GM19023 (cell line): ENCODE results near the gene MUC6.
A peak's percentile ranks its signal among the peaks of the same experiment; 100 is the strongest.

Source experiments
- ATAC-seq: cut with Tn5 transposase; IDR thresholded peaks from one replicate; pipeline ENCODE4 v1.9.1; 2021; ENCODE audit warnings: mild to moderate bottlenecking, moderate library complexity; ENCODE audit not compliant: unreplicated experiment

MUC6 gene

DNA sequence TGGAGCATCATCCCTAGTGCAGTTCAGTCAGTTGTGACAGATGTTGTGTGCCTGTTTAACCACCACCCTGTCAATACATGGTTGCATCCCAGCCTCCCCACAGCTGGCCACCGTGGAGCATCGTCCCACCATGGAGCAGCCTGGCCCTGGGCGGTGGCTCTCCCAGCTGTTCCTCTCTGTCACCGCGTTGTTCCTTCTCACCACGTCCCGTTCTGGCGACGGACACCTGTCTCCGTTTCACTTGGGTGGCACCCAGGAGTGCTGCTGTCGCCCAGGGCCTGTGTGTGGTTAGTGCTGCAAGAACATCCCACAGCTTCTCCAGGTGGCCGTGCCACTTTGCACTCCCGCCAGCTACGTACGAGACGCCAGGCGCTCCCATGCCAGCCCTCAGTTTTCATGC, 26.5 kb downstream of the MUC6 start:
- ATAC-seq, result no peak

- ATAC-seq, result no peak
These were observed 27.1 kb downstream of the MUC6 start for GRCh38 chr11:1009371-1009770.

DNA sequence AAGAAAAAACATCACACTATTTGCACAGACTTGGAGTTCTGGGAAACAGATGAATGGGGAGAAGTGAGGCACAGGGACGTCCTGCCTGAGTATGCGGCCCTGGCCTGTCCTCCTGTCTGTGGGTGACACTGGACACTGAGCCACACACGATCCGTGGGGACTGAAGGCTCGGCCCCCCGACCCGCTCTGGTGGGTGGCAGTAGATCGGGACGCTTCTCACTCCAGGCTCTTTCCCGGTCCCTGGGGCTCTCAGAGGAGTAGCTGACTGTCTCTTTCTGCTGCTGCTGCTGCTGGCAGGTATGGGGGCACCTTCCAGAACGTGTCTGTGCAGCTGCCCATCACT, 27.7 kb downstream of the MUC6 start:
- ATAC-seq, result no peak

DNA sequence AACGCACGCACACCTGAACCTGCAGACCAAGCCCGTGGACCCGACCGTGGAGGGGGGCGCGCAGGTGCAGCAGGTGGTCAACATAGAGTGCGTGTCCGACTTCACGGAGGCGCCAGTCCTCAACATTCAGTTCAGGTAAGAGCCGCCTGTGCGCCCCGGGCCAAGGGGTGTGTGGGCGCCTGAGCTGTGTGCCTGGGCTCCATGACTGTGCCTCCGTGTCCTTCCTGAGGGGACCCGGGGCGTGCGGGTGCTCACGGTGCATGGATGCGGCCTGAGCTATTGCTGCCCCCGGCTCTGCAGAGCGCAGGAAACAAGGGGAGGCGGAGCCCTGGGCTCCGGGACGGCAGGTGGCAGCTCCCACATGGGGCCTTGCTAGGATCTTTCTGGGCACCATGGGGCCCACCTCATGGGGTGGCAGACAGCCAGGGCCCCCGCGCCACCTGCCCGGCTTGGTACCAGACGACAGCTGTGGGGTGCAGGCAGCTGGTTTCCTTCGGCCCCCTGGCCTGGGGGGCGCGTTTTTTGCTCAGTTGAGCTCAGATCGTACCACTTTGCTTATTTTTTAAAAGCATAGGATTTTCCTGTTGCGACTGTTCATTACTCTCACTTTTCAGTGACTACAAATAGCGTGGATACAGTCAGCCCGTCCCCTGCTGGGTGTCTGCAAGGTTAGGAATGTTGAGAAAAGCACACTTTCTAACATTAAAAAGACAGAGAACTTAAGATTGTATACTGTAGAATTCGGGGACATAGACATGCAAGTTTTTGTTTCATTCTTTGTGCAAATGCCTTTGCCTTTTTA, 28.3 kb downstream of the MUC6 start:
- no peak for ATAC-seq

DNA sequence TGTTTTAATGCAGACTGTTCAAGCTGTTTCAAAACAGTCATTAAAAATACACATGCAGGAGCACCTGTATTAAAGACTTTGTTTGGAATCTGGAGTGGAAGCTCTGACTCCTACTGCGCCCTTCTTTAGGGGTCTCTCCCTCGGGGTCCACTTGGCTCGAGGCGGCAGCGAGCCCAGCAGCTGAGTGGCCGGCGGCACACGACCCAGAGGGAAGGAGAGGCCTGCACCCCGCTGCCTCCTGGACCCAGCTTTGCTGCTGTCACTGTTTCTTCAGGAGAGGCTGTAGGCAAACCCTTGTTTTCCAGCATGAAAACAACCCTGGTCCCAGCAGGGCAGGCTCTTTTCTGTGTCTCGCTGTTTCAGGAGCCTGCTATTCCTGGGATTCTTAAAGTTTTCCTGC, 29.2 kb downstream of the MUC6 start:
- no peak for ATAC-seq

DNA sequence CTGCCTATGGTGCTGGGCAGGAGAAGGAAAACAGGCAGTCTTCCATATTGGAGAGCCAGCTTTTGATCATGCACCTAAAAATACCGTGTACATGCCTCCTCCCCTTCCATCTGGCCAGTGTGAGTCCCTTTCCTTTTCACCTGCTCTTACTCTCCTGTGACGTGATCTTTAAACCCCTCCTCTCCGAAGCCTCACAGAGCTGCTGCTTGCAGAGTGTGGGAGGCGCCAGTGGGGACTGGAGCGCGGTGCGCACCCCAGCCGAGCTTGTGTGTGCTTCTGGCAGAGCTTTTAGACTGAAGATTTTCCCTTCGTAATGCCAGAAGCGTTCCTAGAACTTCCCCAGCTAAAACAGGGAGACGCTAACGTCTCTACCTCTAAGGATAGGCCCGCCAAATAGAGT, 29.8 kb downstream of the MUC6 start:
- ATAC-seq, result no peak

DNA sequence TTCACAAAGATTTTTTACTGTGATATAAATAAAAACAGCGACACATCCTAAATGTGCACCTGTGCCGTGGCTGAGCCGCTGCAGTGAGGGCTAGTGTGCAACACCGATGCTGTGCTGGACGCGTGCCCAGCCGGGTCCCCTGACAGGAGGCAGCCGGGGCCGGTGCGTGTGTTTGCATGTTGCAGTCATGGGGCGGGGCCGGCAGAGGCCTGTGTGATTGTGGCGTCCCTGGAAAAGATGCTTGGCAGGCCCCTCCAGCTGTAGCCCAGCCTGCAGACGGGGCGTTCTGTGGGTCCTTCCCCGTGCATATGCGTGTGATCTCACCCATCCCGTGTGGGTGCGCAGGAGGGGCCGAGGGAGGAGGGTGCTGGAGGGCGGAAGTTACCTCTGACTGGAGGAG, 30.6 kb downstream of the MUC6 start:
- ATAC-seq, result no peak

DNA sequence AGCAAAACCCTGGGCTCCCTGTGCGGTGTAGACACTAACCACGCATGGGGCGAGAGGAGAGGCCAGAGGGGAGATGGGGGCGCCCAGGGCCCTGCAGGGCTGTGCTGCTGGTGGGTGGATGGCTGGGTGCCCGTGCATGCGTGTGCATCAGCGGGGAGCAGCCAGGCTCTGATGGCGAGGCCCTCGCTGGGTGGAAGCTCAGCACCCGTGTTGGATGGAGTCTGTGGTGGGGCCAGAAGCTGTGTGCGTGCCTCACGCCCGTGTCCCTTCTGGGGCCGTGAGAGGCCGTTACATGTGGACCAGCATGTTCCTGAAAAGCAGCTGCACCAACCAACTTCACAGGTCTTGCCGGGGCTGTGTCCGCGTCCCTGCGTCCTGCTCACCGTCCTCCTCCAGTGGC, 33.4 kb downstream of the MUC6 start:
- ATAC-seq, result no peak

DNA sequence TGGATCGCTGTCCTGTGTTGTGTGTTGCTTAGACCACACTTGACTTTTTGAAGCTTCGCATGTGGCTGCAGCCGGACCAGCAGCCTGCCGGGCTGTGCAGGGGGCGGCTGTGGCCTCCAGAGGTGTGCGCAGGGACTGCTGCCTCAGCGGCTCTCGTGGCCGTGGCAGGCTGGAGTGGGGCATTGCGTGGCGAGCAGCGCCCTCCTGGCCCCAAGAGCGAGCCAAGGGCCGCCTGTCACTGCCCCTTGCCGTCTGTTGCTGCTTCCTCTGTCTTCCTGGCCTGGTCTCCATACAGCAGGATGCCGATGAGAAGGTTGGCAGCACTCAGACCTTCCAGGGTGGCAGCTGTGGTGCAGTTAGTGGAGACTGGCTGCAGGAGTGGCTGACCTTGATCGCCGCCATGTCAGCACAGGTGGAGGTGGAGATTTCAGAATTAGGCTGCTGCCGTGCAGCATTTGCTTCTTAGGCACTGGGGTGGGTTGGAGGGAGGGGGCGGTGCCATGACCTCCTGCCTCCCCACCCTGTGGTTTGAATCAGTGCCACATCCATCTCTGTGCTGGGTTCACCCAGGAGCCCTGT, 34.0 kb downstream of the MUC6 start:
- no peak for ATAC-seq

GRCh38 chr11:1001617-1002405, 34.7 kb downstream of the MUC6 start:
- ATAC-seq, result no peak

DNA sequence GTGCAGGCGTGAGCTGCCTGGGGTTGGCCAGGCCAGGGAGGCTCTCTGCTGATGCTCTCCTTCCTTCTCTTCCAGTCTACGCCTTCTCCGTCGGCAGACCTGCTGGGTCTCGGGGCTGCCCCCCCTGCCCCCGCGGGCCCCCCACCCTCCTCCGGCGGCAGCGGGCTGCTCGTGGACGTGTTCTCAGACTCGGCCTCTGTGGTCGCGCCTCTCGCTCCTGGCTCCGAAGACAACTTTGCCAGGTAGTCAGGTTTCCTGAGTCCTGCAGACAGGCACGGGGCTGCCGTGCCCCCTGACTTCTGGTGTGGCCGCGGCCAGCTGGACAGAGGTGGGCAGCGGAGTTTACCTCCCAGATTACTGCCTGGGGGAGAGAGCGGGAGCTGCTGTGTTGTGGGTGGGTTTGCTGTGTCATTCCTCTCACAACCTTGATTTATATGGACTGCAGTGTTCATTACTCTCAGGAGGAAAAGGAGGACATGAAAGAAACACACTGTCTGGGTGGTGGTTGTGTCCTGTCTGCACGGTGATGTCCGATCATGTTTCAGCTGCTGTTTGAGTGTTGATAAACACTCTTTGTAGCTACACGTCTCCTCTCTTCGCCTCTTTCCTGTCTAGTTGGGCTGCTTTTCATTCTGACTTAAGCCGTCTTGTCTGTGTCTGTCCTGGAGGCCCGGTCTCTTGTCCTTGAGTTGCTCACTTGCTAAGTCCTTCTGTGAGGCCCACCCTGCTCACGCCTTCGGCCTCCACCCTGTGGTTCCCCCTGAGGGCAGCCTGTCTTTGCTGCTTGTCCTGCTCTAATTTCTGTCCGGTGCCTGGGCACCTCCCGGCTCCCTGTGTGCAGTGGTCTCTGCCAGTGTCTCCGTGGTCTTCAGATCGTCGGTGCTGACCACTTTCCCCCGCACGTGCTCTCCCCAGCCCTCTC, 35.9 kb downstream of the MUC6 start:
- no peak for ATAC-seq

DNA sequence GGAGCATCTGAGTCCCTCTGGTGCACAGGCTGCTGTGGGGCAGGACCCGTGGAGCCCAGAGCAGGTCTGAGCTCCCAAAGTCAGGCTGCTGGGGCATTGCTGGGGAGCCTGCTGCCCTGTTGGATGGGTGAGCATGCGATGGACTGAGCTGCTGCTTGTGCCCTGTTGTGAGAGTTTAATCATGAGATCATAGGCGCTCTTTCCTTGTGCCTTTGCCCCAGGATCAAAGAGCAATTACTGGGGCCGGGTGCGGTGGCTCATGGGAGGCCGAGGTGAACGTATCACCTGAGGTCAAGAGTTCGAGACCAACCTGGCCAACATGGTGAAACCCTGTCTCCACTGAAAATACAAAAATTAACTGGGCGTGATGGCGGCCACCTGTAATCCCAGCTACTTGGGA, 37.5 kb downstream of the MUC6 start:
- ATAC-seq, result no peak

- ATAC-seq, result no peak
These were observed 38.6 kb downstream of the MUC6 start for GRCh38 chr11:997907-998306.

- no peak for ATAC-seq
These were observed 39.8 kb downstream of the MUC6 start for GRCh38 chr11:996681-997080.

DNA sequence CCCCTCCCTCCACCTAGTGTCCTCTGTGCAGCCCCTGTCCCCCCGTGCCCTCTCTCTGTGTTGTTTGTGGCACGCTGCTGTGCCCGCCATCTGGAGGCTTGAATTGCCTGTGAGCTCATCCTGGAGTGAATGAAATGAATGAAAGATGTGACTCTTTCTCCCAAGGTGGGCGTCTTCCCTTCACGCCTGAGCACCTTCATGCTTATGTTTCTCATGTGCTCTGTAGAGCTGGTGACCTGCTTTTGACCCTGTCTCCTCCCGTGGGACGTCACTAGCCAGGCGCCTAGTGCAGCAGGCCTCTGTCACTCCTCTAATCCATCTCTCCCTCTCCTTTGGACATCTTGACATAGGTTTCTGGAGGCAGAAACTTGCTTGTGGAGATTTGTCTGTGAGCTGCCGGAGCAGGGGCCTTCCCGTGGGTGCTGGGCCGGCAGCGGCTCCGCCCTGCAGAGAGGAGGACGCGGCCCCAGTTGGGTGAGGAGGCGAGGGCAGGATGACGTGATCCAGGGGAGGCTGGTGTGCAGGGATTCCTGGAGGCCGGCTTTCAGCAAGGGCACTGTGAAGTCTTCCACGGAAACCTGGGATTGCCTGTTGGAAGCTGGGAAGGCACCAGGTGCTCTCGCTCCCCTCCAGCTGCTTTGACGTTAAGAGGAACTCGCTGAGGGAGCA, 40.6 kb downstream of the MUC6 start:
- ATAC-seq, result peak; percentile 56

DNA sequence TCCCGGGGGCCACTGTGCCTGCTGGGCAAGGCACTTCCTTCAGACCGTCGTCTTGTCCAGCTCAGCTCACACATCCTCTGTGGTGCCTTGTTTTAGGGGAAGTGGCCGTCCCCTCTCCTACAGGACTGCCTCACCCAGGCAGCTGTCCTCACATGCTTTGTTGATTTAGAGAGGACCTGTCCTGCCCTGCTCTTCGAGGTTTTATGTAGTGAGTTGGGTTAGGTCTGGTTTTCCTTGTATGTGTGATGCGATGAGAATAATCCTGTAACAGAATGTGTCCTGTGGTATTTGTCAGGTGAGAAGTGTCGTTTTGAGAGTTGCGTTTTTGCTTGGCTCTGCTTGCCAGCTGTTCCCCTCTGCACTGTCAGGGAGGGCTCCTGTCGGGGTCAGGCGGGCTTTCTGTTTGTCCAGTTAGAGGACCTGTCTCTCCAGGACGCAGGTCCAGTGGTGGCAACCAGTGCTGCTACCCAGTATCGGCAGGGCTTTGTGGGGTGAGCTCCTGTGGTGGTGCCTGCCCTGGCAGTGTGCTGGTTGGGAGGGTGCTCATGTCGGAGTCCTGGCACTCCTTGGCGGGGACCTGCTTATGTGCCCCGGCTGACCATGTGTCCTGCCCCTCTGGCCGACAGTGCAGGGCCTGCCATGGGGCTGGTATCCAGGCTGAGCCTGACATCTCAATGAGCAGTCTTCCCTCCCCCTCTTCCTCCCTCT, 41.3 kb downstream of the MUC6 start:
- no peak for ATAC-seq

DNA sequence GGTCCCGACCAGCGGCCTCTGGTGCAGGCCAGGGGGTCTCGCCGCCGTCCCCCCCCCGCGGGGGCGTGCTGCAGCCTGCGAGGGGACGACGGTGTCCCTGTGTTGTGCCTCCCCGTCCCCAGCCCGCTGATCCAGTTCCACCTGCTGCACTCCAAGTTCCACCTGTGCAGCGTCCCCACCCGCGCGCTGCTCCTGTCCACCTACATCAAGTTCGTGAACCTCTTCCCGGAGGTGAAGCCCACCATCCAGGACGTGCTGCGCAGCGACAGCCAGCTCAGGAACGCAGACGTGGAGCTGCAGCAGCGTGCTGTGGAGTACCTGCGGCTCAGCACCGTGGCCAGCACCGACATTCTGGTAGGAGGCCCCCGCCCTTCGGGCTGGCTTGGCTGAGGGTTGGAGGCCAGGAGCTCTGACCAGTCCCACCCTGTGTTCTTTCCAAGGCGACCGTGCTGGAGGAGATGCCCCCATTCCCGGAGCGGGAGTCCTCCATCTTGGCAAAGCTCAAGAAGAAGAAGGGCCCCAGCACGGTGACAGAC, 42.8 kb downstream of the MUC6 start:
- ATAC-seq, result no peak

DNA sequence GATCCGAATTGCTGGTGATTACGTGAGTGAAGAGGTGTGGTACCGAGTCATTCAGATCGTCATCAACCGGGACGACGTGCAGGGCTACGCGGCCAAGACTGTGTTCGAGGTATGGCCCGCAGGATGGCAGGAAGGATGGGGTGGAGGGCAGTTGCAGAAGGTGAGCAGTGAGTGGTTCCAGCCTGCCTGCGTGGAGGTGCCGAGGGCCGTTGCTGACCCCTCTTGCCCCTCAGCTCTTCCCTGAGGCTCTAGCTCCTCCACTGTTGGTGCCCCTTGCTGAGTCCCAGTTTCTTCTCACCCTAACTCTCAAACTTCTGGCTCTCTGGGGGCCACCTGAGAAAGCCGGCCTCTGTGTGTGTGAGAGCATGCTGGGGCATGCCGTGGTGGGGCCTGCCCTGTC, 43.9 kb downstream of the MUC6 start:
- ATAC-seq, result no peak

DNA sequence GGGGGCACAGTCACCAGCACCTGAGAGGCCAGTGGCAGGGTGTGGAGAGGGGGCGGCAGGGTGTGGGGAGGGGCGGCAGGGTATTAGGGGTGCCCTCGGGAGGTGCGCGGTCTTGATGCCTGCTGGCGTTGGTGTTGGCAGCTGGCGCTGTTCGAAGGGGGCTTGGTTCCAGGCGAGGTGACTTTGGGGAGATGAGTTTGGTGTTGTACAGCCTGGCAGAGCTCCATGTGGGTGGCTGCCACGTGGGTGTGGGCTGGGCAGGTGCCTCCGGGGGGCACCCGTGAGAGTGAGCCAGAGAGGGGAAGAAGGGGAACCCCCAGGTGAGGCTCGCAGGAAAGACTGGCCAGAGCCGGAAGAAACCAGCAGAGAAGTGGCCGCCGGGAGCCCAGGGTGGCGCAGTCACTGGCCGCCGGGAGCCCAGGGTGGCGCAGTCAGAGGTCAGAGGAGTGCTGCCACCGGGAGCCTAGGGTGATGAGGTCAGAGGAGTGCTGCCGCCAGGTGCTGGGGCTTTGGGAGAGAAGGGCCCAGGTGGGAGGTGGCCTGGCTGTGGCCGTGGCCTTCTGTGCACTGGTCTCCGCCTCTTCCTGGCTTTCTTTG, 44.7 kb downstream of the MUC6 start:
- no peak for ATAC-seq
